HEK293T (cell line): Measurements from ENCODE around the gene TPI1.

ENCODE experiments used
- FOXK2 ChIP-seq: fragments of 450-650 bp; IDR thresholded peaks from 2 replicates; pipeline ENCODE4 v1.6.1; 2016; ENCODE audit warnings: mild to moderate bottlenecking
- HDGF ChIP-seq: fragments of 450-650 bp; IDR thresholded peaks from 2 replicates; pipeline ENCODE4 v1.6.1; 2017; ENCODE audit warnings: antibody characterized with exemption, borderline replicate concordance
- NFRKB ChIP-seq: fragments of 450-650 bp; IDR thresholded peaks from 2 replicates; pipeline ENCODE4 v1.6.1; 2016; ENCODE audit warnings: mild to moderate bottlenecking, moderate library complexity
- PKNOX1 ChIP-seq: fragments of 450-650 bp; IDR thresholded peaks from 2 replicates; pipeline ENCODE4 v1.6.1; 2016
- SUZ12 ChIP-seq: fragments of 450-650 bp; IDR thresholded peaks from 2 replicates; pipeline ENCODE4 v1.6.1; 2016; ENCODE audit warnings: mild to moderate bottlenecking
- TARDBP ChIP-seq: fragments of 450-650 bp; IDR thresholded peaks from 2 replicates; pipeline ENCODE4 v1.6.1; 2016
- ZNF384 ChIP-seq: fragments of 450-650 bp; IDR thresholded peaks from 2 replicates; pipeline ENCODE4 v1.6.1; 2016

- no peak for TF ChIP-seq HDGF
- no peak for TF ChIP-seq ZNF384
- TF ChIP-seq TARDBP = no peak
- no peak for TF ChIP-seq PKNOX1
- TF ChIP-seq SUZ12 = no peak
- TF ChIP-seq FOXK2 = no peak
- TF ChIP-seq NFRKB = no peak
Measured at GRCh38 chr12:6838854-6839253, 28.5 kb upstream of the TPI1 start.
